C1 segment of cervical spinal cord (tissue), 14 donors: ENCODE measurements around the gene BRAT1.
A peak's percentile ranks its signal among the peaks of the same experiment; 100 is the strongest.
"Not testable (repeated sequence)": the region's sequence is repeated elsewhere in the genome, so short reads cannot be mapped to it uniquely, and the experiment has no call there.

ENCODE experiments used
- DNase-seq, 14 donors: peaks; one replicate each; lab custom pipeline; 2025; lab: John Stamatoyannopoulos, UW

BRAT1 gene

GRCh38 chr7:2537981-2538851, 17.1 kb downstream of the BRAT1 start:
- DNase-seq: no peak

- not testable (repeated sequence) for DNase-seq
Observed at GRCh38 chr7:2535872-2536627, 19.3 kb downstream of the BRAT1 start.

- DNase-seq: not testable (repeated sequence)
Observed at GRCh38 chr7:2534214-2534613, 21.1 kb downstream of the BRAT1 start.

- not testable (repeated sequence) for DNase-seq
Observed at GRCh38 chr7:2533566-2533965, 21.8 kb downstream of the BRAT1 start.

GRCh38 chr7:2532816-2533215, 22.5 kb downstream of the BRAT1 start:
- not testable (repeated sequence) for DNase-seq

GRCh38 chr7:2532199-2532772, 23.0 kb downstream of the BRAT1 start:
- DNase-seq: not testable (repeated sequence)

- DNase-seq: not testable (repeated sequence)
Observed at GRCh38 chr7:2531796-2532110, 23.6 kb downstream of the BRAT1 start.

- peak in 2 of 14 donors; percentile 45 to 53 for DNase-seq
Observed at GRCh38 chr7:2530994-2531795, 24.1 kb downstream of the BRAT1 start.

GRCh38 chr7:2530071-2530987, 25.0 kb downstream of the BRAT1 start:
- peak in 5 of 14 donors; percentile 40 to 71 (median 56) for DNase-seq

GRCh38 chr7:2529161-2530070, 25.9 kb downstream of the BRAT1 start:
- peak in 10 of 14 donors; percentile 18 to 82 (median 64) for DNase-seq

GRCh38 chr7:2528481-2529095, 26.7 kb downstream of the BRAT1 start:
- no peak for DNase-seq

- DNase-seq: no peak
Observed at GRCh38 chr7:2527505-2528467, 27.5 kb downstream of the BRAT1 start.

GRCh38 chr7:2526659-2527504, 28.4 kb downstream of the BRAT1 start:
- no peak for DNase-seq

- peak in 3 of 14 donors; percentile 20 to 35 (median 35) for DNase-seq
Observed at GRCh38 chr7:2525658-2526630, 29.4 kb downstream of the BRAT1 start.
